ENCODE results near the gene C1orf122. TPM values are rescaled to one million over a fixed set of nuclear protein-coding genes. Genes with fewer than 3 reads are reported as not detected.

C1orf122 gene
- total RNA-seq, 1 donor from 2014 or later, result 21.2 TPM

DNA sequence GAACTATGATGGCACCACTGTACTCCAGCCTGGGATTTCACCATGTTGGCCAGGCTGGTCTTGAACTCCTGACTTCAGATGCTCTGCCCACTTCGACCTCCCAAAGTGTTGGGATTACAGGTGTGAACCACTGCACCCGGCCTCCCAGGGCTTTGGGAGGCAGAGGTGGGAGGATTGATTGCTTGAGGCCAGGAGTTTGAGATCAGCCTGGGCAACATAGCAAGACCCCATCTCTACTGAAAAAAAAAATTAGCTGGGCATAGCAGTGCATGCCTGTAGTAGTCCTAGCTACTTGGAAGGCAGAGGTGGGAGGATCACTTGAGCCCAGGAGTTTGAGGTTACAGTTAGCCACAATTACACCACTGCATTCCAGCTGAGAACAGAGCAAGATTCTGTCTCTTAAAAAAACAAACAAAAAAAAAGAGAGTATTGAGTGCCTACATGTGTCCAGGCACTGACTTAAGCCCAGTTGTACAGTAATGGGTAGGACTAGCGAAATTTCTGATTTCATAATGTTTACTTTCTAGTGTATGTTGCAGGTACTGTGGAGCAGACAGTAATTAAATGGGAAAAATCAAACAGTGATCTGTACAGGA, 9.7 kb upstream of the C1orf122 start:
- intact Hi-C loops (cut with micrococcal nuclease), result no loop called here

DNA sequence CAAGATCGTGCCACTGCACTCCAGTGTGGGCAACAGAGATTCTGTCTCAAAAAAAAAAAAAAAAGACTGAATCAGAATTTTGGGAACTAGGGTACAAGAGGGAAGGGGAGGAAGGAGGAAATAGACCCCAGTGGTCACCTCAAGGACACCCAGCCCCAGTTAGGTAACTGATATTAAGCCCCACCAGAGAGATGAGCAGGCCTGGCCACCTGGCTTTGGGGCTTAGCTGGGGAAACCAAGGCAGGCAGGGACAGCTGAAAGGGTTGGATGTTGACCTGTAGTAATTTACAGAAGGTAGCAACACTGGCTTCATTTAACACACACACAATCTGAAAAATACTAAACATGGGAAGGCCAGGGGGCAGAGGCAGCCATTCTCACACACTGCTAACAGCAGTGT, 5.2 kb upstream of the C1orf122 start:
- intact Hi-C loops (cut with micrococcal nuclease), result no loop called here

DNA sequence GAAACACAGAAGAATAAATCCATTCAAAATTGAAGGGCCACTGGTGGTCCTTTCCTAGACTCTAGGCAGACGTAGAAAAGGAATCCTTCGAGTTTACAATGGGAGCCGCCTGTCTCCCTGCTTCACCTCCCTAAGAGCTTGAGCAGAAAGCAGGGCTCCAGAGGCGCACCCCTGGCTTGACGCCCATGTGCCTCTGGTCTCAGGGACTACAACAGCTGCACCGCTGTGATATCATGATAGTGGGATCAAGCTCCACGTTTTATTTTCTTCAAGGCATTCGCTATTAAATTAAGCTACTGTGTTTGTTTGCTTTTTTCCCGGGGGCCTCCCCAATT, 403 bp upstream of the C1orf122 start:
- intact Hi-C loops (cut with micrococcal nuclease), result loop anchor here (5.0 kb wide), 4 partner anchors 185 to 330 kb away; partner anchors contain the start of genes GNL2, SF3A3 and UTP11

DNA sequence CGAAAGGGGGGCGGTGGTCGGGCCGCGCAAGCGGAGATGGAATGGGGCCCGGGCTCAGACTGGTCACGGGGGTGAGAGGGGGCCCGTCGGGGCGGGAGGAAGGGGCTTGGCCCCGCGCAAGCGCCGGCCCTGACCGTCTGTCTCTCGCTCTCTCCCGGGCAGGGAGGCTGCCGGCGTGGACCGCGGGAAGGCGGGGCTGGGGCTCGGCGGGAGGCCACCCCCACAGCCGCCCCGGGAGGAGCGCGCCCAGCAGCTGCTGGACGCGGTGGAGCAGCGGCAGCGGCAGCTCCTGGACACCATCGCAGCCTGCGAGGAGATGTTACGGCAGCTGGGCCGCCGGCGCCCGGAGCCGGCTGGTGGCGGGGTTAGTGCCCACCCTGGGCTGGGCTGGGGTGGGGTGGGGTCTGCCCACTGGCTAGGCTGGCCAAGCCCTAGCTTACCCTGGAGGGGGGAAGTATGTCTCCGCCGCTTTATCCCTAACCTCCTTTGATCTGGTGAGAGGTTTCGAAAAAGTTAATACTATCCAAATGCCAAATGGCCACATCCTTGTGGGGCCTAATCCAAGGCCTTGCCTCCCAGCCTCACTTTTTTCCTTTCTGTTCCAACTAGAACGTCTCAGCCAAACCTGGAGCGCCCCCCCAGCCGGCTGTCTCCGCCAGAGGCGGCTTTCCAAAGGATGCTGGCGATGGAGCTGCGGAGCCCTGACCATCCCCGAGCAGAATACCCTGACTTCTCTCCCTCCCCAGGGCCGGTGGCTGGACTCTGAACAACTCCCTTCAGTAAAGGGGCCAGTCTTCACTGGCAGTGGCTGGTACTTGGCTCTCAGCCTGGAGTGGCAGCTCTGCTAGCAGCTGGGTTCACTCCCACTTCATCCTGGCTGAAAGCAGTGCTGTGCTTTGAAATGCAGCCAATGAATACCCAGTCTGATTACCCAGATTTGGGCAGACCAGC, 1.1 kb downstream of the C1orf122 start:
- intact Hi-C loops (cut with micrococcal nuclease), result loop anchor here (1.0 to 5.0 kb wide), 6 partner anchors 51 to 331 kb away; partner anchors contain the start of genes CDCA8, GNL2, MTF1 and SF3A3

DNA sequence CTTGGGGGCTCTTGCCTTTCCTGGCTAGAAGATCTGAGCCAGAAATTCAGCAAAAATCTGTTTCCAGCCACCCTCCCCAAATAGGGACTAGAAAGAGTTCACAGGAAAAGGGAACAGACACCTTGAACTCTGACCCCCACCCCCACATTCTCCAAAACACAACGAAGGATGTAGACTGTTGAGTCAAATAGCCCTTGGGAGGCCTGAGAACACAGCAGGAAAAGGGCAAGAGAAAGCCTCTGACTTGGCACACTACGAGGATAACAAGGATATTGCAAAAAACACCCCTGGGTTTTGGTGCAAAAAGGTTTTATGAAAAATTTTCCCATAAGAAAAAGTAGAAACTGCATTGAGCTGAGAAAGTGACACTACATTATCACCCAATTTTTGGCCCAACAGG, 2.4 kb downstream of the C1orf122 start:
- intact Hi-C loops (cut with micrococcal nuclease), result loop anchor here (2.0 to 5.0 kb wide), 5 partner anchors 121 to 333 kb away; partner anchors contain the start of genes GNL2, SF3A3 and UTP11

DNA sequence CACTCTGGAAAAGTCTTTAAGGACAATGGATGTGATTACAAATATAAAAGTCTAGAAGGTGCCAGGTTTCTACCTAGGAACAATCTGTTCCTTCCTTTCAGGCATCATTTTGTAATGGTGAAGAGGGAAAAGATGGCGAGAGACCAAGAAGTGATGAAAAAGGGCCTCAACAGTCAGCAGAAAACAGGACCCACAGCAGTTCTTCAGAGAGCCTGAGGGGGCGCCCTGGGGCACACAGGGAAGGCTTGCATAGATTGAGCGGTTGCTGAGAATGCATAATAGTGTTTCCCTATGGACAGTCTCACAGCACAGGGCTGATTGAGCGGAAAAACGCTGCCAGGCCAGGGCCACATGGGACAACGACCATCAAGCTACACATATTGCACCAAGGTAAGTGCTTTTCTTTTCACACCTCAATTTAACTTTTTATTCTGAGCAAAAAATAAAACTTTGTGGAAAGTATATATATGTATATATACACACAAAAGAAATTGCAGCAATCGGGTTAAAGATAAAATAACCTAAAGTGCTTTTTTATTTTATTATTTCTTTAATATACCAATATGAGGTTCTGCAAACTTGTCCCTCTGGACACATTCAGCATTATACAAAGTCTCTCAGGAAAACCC, 3.6 kb downstream of the C1orf122 start:
- intact Hi-C loops (cut with micrococcal nuclease), result loop anchor here (1.0 to 2.0 kb wide), 2 partner anchors 49 to 120 kb away; no protein-coding TSS in a partner anchor

DNA sequence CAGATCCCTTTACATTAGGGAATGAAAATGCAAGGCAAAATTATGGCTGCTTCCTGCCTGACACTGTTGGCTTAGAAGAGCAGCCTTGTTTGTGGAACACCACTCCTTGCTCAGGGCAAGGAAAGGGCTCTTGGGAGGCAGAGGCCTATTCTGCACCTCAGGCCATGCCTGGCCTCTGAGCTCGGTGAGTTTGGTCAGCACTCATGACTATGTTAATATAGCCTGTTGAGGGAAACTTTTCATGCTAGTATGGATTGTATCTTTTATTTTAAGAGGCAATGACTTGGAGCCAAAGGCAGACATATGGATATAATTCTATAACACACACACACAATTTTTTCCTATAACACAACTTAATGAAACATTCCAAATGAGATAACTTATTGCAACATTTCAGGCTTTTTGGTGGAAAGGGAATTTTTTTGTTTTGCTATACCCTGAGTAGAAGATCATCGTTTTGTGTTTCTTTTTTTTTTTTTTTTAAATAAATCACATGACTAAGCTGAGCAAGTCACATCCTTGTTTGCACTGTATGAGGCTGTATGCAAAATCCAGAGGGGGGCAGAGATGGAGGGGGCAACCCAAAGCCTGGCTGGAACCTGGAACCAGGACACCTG, 6.0 kb downstream of the C1orf122 start:
- intact Hi-C loops (cut with micrococcal nuclease), result no loop called here

DNA sequence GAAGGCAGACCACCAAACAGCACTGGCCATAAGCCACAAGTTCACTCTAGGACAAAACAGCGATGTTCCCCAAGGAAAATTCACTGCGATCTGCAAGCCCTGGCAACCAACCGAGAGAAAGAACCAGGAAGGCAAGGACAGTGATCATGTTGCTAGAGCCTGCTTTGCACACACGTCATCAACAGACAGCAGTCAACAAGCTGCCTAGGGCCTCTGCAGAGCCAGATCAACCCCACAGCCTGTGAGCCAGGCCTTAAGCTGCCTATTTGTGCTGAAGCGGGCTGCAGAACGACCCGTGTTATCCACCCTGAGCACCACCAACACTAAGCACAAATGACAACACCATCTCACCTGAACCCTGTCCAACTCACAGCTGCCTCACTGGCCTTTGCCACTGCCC, 6.7 kb downstream of the C1orf122 start:
- intact Hi-C loops (cut with micrococcal nuclease), result no loop called here

DNA sequence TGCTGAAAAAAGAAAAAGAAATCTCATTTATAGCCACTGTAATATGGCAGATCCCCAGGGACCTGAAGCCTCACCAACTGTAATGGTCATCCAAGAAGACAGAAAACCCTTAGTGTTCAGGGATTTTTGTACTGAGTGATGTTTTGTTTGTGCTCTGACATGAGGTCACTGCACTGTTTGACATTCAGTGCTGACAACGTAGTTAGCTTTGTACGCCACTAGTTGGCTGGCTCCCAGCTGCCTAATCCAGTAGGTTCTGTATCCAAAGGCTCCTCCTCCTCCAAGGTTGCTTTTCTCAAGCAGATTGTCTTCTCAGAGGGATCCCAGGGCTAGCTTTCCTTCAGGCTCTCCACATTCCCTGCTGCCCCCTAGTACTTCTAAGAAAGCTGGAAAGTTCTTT, 9.9 kb downstream of the C1orf122 start:
- intact Hi-C loops (cut with micrococcal nuclease), result no loop called here

DNA sequence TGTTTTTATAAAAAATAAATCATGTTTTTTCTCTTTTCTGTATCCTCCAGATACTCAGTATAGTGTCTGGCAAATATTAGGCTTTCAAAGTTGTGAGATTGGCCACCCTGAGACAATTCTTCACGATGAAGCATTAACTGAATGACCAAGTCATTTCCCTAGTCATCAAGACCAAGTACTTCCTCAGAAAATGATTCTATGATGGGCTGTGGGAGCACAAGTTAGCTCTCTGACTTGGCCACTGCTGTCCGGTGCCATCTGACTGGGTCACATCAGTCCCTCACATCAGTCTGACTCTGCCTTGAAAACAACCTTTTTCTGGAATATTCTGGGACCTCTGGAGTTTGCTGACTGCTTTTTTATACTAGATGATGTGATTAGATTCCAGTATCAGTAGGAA, 13.9 kb downstream of the C1orf122 start:
- intact Hi-C loops (cut with micrococcal nuclease), result no loop called here

DNA sequence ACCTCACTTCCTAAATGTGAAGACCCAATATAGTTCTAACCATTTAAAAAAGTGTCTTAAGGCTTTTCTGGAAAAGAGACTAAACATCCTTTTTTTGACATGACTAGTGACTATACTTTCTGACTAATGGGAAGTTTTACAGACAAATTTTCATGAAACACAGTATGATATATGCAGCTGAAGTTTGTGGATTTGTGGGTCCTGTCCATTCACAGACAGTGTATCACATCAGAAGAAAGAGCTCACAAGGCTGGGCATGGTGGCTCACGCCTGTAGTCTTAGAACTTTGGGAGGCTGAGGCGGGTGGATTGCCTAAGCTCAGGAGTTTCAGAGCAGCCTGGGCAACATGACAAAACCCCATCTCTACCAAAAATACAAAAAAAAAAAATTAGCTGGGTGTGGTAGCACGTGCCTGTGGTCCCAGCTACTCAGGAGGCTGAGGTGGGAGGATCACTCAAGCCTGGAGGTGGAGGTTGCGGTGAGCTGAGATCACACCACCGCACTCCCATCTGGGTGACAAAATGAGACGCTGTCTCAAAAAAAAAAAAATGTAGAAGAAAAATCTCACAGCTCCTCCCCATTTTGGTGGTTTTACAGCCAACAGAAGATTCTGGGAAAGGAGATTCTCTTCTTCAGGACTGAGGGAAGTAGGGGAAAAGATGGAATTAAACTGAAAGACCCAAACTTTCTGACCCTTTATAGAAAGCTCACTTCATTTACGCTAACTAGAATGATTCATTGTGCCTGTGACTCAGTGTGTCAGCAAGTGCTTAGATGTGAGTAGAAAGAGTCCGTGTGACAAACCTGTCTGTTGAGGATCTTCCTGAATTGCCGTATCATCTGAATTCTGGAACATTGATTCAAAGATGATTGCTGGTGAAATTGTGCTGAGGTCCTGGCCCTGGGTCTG, 15.6 kb downstream of the C1orf122 start:
- intact Hi-C loops (cut with micrococcal nuclease), result no loop called here

DNA sequence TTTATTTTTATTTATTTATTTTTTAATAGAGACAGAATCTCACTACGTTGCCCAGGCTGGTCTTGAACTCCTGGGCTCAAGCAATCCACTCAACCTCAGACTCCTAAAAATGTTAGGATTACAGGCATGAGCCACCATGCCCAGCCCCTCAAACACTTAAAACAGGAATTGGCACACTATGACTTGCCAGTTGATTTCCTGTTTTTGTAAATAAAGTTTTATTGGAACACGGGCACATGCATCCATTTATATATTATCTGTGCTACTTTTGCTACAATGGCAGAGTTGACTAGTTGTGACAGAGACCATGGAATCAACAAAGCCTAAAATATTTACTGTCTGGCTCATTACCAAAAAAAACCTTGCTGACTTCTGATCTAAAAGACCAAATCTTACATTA, 16.4 kb downstream of the C1orf122 start:
- intact Hi-C loops (cut with micrococcal nuclease), result no loop called here

DNA sequence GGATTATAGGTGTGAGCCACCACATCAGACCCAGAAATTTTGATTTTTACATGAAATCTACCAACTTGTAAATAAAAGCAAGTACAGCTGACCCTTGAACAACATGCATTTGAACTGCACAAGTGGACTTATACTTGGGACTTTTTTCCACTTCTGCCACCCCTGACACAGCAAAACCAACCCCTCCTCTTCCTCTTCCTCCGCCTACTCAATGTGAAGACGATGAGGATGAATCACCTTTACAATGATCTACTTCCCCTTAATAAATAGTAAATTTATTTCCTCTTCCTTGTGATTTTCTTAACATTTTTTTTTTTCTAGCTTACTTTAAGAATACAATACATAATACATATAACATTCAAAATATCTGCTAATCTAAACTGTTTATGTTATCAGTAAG, 17.9 kb downstream of the C1orf122 start:
- intact Hi-C loops (cut with micrococcal nuclease), result no loop called here

DNA sequence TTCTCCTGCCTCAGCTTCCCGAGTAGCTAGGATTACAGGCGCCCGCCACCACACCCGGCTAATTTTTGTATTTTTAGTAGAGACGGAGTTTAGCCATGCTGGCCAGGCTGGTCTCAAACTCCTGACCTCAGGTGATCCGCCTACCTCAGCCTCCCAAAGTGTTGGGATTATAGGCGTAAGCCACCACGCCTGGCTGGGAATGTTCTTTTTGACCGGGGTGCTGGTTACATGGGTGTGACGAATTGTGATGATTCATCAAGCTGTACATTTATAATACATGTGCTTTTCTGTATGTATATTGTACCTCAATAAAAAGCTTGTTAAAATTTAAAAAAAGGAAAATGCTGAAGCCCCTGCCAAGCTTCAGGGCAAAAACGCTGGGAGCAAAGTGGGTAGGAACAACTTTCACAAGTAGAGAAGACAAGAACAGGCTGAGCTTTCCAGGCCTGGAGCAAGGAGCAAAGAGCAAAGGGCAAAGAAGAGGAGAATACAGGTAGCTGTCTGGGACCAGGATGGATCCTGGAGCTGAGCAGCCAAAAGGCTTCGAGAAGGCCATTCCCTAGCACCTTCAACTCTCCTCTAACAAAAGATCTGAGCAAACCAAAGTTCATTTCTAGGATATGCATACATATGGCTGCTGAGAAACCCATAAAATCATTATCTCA, 21.0 kb downstream of the C1orf122 start:
- intact Hi-C loops (cut with micrococcal nuclease), result no loop called here

DNA sequence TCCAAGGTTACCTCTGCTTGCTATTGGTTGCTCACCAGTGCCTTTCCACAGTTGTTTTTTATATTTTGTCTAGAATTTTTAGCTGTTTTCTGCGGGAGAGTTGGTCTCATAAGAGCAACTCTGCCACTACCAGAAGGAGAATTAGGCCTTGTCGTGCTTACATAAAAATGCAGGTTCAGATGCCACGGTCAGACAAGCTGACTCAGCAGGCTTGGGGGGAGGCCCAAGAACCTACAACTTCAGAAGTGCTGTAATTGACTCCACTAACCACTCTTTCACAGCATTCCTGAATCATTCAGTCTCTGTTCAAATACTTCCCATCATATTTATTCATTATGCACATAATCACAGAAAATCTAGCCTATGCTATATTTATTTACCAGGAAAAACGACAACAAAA, 23.5 kb downstream of the C1orf122 start:
- intact Hi-C loops (cut with micrococcal nuclease), result no loop called here

DNA sequence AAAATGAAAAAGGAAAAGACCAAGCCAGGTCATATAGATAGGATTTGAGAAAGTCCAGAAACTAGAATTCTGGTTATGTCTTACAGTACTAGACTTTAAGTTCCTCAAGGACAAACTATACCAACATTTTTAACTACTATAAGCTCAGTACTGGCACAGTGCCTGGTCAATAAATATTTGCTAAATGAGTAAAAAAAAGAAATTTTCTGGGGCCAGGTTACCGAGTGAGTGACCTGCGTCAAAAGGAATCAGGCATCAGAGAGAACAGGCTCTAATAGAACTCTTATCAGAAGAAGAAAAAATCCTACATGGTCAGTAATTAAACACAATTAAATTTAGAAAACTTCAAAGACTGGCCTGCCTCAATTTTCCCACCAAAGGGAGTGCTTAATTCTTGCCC, 24.2 kb downstream of the C1orf122 start:
- intact Hi-C loops (cut with micrococcal nuclease), result no loop called here

DNA sequence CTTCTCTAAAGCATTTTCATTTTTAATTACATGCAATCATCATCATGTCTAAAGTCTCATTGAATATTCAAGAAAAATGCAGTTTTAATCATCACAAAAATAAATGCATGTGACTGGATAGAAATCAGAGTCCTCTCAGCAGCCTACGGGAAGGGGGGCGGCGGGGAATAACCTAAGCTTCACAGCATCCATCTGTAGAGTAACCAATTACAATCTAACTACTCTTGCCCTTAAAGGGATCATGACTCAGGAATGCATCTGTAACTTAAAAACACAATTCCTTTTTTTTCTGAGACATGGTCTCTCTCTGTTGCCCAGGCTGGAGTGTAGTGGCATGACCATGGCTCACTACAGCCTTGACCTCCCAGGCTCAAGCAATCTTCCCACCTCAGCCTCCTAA, 29.2 kb downstream of the C1orf122 start:
- intact Hi-C loops (cut with micrococcal nuclease), result no loop called here

DNA sequence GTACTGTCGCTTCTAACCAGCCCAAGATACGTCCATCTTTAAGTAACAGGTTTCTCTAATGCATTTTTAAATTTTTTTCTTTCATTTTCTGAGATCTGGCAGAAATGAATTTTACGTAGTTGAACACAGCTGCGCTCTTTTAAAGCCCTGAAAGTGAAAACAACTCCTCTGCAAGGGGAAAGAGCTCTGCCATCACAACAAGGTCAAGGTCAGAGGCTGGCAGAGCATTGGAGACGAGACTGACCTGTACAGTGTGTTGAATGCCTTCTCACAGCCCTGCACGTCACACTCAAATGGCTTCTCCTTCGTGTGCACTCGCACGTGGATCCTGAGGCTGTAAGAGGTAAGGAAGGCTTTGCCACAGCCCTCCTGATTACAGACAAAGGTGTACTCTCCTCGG, 32.1 kb downstream of the C1orf122 start:
- intact Hi-C loops (cut with micrococcal nuclease), result no loop called here

DNA sequence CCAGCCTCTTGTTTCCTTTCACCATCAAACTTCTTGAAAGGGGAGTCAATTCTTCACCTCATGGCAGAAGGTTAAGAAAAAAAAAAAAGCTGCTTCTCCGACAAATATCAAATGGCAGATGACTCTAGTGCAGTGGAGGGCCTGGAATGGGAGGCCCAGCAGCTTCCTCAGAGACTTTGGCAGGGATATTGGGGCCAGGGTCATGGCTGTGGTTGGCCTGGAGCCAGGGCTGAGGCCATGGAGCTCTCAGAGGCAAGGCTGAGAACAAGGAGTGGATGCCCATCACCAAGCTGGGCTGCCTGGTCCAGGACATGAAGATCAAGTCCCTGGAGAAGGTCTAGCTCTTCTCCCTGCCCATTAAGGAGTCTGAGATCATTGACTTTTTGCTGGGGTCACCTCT, 33.1 kb downstream of the C1orf122 start:
- intact Hi-C loops (cut with micrococcal nuclease), result no loop called here

DNA sequence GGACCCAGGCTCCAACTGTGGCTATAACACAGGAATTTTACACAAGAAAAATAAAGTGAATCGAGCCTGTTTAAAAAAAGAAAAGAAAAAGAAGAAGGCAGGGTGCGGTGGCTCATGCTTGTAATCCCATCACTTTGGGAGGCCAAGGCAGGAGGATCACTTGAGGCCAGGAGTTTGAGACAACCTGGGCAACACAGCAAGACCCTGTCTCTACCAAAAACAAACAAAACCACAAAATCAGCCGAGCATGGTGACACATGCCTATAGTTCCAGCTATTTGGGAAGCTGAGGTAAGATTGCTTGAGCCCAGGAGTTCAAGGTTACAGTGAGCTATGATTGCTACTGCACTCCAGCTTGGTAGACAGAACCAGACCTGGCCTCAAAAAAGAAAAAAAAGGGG, 34.1 kb downstream of the C1orf122 start:
- intact Hi-C loops (cut with micrococcal nuclease), result no loop called here
